ENCODE data around the gene NEGR1.

Gene NEGR1

GRCh38 chr1:72111662-72112061 lies 170.7 kb downstream of the NEGR1 start:
- no peak for DNase-seq

GRCh38 chr1:72109916-72110315 lies 172.4 kb downstream of the NEGR1 start:
- no peak for DNase-seq

- DNase-seq: no peak
Measured at GRCh38 chr1:72105201-72105600, 177.1 kb downstream of the NEGR1 start.

GRCh38 chr1:72101840-72102632 lies 180.3 kb downstream of the NEGR1 start:
- no peak for DNase-seq

- DNase-seq: no peak
Measured at GRCh38 chr1:72100771-72101170, 181.6 kb downstream of the NEGR1 start.

- no peak for DNase-seq
Measured at GRCh38 chr1:72097851-72098570, 184.3 kb downstream of the NEGR1 start.

GRCh38 chr1:72094209-72094608 lies 188.1 kb downstream of the NEGR1 start:
- no peak for DNase-seq

- no peak for DNase-seq
Measured at GRCh38 chr1:72086394-72086793, 195.9 kb downstream of the NEGR1 start.

GRCh38 chr1:72075425-72075824 lies 206.9 kb downstream of the NEGR1 start:
- DNase-seq: no peak

- DNase-seq: no peak
Measured at GRCh38 chr1:72066431-72066830, 215.9 kb downstream of the NEGR1 start.

GRCh38 chr1:72064196-72065075 lies 217.9 kb downstream of the NEGR1 start:
- DNase-seq: no peak

GRCh38 chr1:72063364-72064044 lies 218.8 kb downstream of the NEGR1 start:
- no peak for DNase-seq

GRCh38 chr1:72062584-72062983 lies 219.8 kb downstream of the NEGR1 start:
- no peak for DNase-seq

- DNase-seq: no peak
Measured at GRCh38 chr1:72060466-72061245, 221.7 kb downstream of the NEGR1 start.

- no peak for DNase-seq
Measured at GRCh38 chr1:72056516-72056915, 225.8 kb downstream of the NEGR1 start.

GRCh38 chr1:72051538-72051937 lies 230.8 kb downstream of the NEGR1 start:
- no peak for DNase-seq

GRCh38 chr1:72050551-72050950 lies 231.8 kb downstream of the NEGR1 start:
- no peak for DNase-seq

- no peak for DNase-seq
Measured at GRCh38 chr1:72037745-72038343, 244.5 kb downstream of the NEGR1 start.

- DNase-seq: no peak
Measured at GRCh38 chr1:72034827-72035226, 247.5 kb downstream of the NEGR1 start.

GRCh38 chr1:72023063-72023930 lies 259.0 kb downstream of the NEGR1 start:
- DNase-seq: no peak

Data from activated naive CD4-positive, alpha-beta T cell (primary cell).